Measurements from ENCODE around the gene PCDHB5.
"Not testable (repeated sequence)": the region's sequence is repeated elsewhere in the genome, so short reads cannot be mapped to it uniquely, and the experiment has no call there.

Gene PCDHB5

GRCh38 chr5:141152096-141152495 lies 17.1 kb downstream of the PCDHB5 start:
- not testable (repeated sequence) for DNase-seq (ENCODE audit: low read depth)

GRCh38 chr5:141155540-141156374 lies 20.8 kb downstream of the PCDHB5 start:
- DNase-seq (ENCODE audit: low read depth): no peak

GRCh38 chr5:141157356-141157755 lies 22.4 kb downstream of the PCDHB5 start:
- not testable (repeated sequence) for DNase-seq (ENCODE audit: low read depth)

GRCh38 chr5:141157901-141158300 lies 22.9 kb downstream of the PCDHB5 start:
- DNase-seq (ENCODE audit: low read depth): not testable (repeated sequence)

DNA sequence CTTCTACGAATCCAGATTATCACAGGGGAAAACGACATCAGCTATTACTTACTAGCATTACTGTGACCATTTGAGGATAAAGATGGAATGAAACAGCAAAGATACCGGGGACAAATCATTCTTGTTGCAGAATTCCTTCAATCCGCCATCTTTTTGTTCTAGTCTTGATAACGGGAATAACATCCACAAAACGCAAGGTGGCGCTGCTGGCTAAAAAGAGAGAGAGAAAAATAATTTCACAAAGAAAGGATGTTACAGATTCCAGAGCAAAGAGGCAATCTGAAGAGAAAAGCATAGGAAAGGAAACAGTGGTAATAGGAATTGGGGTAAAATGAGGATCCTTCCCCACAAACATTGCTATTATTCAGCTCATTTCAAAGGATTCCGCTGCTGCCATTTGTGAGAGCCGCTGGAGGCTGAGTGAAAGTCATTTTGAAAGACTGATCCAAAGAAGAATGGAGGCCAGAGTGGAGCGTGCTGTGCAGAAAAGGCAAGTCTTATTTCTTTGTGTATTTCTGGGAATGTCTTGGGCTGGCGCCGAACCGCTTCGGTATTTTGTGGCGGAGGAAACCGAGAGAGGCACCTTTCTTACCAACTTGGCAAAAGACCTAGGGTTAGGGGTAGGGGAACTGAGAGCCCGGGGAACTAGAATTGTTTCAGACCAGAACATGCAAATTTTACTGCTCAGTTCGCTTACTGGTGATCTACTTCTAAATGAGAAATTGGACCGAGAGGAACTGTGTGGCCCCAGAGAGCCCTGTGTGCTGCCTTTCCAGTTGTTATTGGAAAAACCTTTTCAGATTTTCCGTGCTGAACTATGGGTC lies 37.6 kb downstream of the PCDHB5 start, which contains the start of gene PCDHB7:
PCDHB7 (plus strand) TSS at position 264 of the 824 bp plus-strand sequence; CDS start at position 456, 192 bp downstream.
- DNase-seq (ENCODE audit: low read depth): no peak

DNA sequence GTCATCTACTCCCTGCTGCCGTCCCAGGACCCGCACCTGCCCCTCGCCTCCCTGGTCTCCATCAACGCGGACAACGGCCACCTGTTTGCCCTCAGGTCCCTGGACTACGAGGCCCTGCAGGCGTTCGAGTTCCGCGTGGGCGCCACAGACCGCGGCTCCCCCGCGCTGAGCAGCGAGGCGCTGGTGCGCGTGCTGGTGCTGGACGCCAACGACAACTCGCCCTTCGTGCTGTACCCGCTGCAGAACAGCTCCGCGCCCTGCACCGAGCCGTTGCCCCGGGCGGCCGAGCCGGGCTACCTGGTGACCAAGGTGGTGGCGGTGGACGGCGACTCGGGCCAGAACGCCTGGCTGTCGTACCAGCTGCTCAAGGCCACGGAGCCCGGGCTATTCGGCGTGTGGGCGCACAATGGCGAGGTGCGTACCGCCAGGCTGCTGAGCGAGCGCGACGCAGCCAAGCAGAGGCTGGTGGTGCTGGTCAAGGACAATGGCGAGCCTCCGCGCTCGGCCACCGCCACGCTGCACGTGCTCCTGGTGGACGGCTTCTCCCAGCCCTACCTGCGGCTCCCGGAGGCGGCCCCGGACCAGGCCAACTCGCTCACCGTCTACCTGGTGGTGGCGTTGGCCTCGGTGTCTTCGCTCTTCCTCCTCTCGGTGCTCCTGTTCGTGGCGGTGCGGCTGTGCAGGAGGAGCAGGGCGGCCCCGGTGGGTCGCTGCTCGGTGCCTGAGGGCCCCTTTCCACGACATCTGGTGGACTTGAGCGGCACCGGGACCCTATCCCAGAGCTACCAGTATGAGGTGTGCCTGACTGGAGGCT lies 39.5 kb downstream of the PCDHB5 start:
- not testable (repeated sequence) for DNase-seq (ENCODE audit: low read depth)

GRCh38 chr5:141175933-141176332 lies 40.9 kb downstream of the PCDHB5 start:
- no peak for DNase-seq (ENCODE audit: low read depth)

DNA sequence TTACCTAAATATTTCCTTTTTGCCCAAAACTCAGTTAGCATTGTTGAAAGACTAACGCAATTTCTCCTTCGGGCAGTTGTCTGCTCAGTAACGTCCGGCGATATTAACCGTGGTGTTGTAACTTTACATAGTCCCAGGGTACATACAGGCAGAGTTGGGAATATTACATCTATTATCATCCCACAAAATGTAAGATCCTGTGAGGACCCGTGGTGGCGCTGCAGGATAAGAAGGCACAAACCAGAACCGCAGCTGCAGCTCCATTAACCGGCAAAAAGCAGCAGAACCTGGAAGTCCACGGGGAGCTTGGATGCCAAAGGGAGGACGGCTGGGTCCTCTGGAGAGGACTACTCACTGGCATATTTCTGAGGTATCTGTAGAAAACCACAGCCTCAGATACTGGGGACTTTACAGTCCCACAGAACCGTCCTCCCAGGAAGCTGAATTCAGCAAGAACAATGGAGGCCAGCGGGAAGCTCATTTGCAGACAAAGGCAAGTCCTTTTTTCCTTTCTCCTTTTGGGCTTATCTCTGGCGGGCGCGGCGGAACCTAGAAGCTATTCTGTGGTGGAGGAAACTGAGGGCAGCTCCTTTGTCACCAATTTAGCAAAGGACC lies 42.7 kb downstream of the PCDHB5 start, which contains the start of gene PCDHB8:
PCDHB8 (plus strand) TSS at position 214 of the 615 bp plus-strand sequence; CDS start at position 459, 245 bp downstream.
- not testable (repeated sequence) for DNase-seq (ENCODE audit: low read depth)

DNA sequence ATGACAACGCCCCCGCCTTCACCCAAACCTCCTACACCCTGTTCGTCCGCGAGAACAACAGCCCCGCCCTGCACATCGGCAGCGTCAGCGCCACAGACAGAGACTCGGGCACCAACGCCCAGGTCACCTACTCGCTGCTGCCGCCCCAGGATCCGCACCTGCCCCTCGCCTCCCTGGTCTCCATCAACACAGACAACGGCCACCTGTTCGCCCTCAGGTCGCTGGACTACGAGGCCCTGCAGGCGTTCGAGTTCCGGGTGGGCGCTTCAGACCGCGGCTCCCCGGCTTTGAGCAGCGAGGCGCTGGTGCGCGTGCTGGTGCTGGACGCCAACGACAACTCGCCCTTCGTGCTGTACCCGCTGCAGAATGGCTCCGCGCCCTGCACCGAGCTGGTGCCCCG lies 44.4 kb downstream of the PCDHB5 start:
- not testable (repeated sequence) for DNase-seq (ENCODE audit: low read depth)

GRCh38 chr5:141179876-141180275 lies 44.9 kb downstream of the PCDHB5 start:
- not testable (repeated sequence) for DNase-seq (ENCODE audit: low read depth)

- no peak for DNase-seq (ENCODE audit: low read depth)
Observed at GRCh38 chr5:141180313-141180712, 45.3 kb downstream of the PCDHB5 start.

DNA sequence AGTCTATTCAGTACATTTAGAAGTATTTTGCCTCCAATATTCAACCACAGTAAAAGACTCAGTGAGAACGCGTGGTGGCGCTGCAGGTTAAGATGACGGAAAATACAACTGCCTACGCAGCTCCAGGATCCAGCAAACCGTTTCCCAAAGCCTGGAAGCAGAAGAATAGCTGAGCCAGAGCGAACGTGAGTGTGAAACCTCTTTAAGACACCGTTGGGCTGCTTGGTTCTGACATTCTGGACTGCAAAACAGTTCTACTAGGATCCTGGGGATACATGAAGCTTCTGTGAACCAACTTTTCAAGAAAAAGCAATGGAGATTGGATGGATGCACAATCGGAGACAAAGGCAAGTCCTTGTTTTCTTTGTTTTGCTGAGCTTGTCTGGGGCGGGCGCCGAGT lies 47.2 kb downstream of the PCDHB5 start, which contains the start of gene PCDHB16:
PCDHB16 (plus strand) TSS at position 140 of the 400 bp plus-strand sequence; CDS start at position 313, 173 bp downstream.
- DNase-seq (ENCODE audit: low read depth): no peak

DNA sequence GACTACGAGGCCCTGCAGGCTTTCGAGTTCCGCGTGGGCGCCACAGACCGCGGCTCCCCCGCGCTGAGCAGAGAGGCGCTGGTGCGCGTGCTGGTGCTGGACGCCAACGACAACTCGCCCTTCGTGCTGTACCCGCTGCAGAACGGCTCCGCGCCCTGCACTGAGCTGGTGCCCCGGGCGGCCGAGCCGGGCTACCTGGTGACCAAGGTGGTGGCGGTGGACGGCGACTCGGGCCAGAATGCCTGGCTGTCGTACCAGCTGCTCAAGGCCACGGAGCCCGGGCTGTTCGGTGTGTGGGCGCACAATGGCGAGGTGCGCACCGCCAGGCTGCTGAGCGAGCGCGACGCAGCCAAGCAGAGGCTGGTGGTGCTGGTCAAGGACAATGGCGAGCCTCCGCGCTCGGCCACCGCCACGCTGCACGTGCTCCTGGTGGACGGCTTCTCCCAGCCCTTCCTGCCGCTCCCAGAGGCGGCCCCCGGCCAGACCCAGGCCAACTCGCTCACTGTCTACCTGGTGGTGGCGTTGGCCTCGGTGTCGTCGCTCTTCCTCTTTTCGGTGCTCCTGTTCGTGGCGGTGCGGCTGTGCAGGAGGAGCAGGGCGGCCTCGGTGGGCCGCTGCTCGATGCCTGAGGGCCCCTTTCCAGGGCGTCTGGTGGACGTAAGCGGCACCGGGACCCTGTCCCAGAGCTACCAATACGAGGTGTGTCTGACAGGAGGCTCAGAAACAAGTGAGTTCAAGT lies 49.3 kb downstream of the PCDHB5 start:
- not testable (repeated sequence) for DNase-seq (ENCODE audit: low read depth)

DNA sequence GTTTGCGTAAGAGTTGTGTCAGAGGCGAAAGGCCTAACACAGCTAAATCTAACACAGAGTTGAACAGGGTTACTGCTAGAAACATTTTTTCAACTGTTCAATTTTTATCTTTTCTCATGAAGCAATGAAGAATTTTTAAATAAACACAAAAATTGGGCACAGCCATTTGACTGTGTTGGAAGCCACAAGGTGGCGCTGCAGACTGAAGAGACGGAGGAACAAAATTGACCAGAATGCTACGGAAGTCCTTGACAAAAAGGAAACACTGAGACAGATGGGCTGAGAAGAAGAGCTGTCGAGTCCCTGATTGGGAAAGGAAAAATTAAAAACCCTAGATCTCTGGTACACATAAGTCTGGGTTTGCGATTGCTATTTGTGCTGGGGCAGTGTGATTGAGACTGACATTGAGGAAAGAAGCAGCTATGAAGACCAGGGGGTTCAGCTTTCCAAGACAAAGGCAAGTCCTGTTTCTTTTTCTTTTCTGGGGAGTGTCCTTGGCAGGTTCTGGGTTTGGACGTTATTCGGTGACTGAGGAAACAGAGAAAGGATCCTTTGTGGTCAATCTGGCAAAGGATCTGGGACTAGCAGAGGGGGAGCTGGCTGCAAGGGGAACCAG lies 52.0 kb downstream of the PCDHB5 start, which contains the start of gene PCDHB9:
PCDHB9 (plus strand) TSS at position 265 of the 616 bp plus-strand sequence; CDS start at position 423, 158 bp downstream.
- DNase-seq (ENCODE audit: low read depth): no peak

Data from activated T-helper 9 cell treated with anti-CD3 and anti-CD28 coated beads, Interleukin-2, amount 50 U/mL, for 16 hours (primary cell).